Measurements from ENCODE around the gene TMUB1.
A peak's percentile ranks its signal among the peaks of the same experiment; 100 is the strongest.

The TMUB1 gene

GRCh38 chr7:151085329-151085690 is 2.0 kb upstream of the TMUB1 start:
- DNase-seq = no peak

GRCh38 chr7:151083824-151084160 is 499 bp upstream of the TMUB1 start:
- DNase-seq = no peak

- no peak for DNase-seq
Measured at GRCh38 chr7:151082141-151083070, 887 bp downstream of the TMUB1 start.

GRCh38 chr7:151081170-151082101 is 1.9 kb downstream of the TMUB1 start:
- DNase-seq = no peak

- peak; percentile 91 for DNase-seq
Measured at GRCh38 chr7:151080522-151081169, 2.6 kb downstream of the TMUB1 start, which contains the start of gene FASTK. Gene FASTK (minus strand): TSS chr7:151080809. CDS start chr7:151080766, 43 bp downstream.

- DNase-seq = no peak
Measured at GRCh38 chr7:151080067-151080521, 3.2 kb downstream of the TMUB1 start.

- no peak for DNase-seq
Measured at GRCh38 chr7:151079199-151079910, 3.9 kb downstream of the TMUB1 start.

GRCh38 chr7:151078233-151079040 is 4.9 kb downstream of the TMUB1 start:
- DNase-seq = no peak

- DNase-seq = no peak
Measured at GRCh38 chr7:151077705-151078232, 5.5 kb downstream of the TMUB1 start.

- DNase-seq = no peak
Measured at GRCh38 chr7:151076863-151077704, 6.2 kb downstream of the TMUB1 start.

GRCh38 chr7:151075978-151076426 is 7.3 kb downstream of the TMUB1 start:
- no peak for DNase-seq

- DNase-seq = no peak
Measured at GRCh38 chr7:151075662-151075971, 7.7 kb downstream of the TMUB1 start.

GRCh38 chr7:151074817-151075661 is 8.3 kb downstream of the TMUB1 start:
- no peak for DNase-seq

GRCh38 chr7:151073990-151074389 is 9.3 kb downstream of the TMUB1 start:
- no peak for DNase-seq

- DNase-seq = no peak
Measured at GRCh38 chr7:151071032-151071866, 12.0 kb downstream of the TMUB1 start.

- DNase-seq = no peak
Measured at GRCh38 chr7:151070574-151070960, 12.7 kb downstream of the TMUB1 start.

- no peak for DNase-seq
Measured at GRCh38 chr7:151069841-151070573, 13.3 kb downstream of the TMUB1 start.

Data from fibroblast of skin of abdomen (primary cell).